Heart right ventricle (tissue), 16 donors: Measurements from ENCODE around the gene MBNL1. TPM values are rescaled to one million over a fixed set of nuclear protein-coding genes. Genes with fewer than 3 reads are reported as not detected.

Experiments used
- ATAC-seq, 8 donors: fragments of 200-7000 bp; cut with Tn5 transposase; one replicate each; pipeline ENCODE4 v1.9.1; 2020; ENCODE audit warnings: mild to moderate bottlenecking in 8 of 8, moderate library complexity in 8 of 8, moderate number of reproducible peaks in 1 of 8
- DNase-seq, 2 donors: peaks; one replicate each; pipeline ENCODE4 v3.0.0-alpha.2; 2020
- H3K27ac ChIP-seq, 10 donors: fragments of 200-600 bp; sonication (generic) in 2 of 10; one replicate each; pipeline versions ENCODE4 v1.5.0 to v1.8.0; 2020 to 2022; ENCODE audit warnings: mild to moderate bottlenecking in 3 of 10
- H3K27me3 ChIP-seq, 7 donors: fragments of 200-600 bp; one replicate each; pipeline ENCODE4 v1.8.0; 2021 to 2022; ENCODE audit warnings: mild to moderate bottlenecking in 2 of 7
- H3K36me3 ChIP-seq, 9 donors: fragments of 200-600 bp; sonication (generic) in 1 of 9; one replicate each; pipeline versions ENCODE4 v1.5.0 to v1.8.0; 2020 to 2022; ENCODE audit warnings: mild to moderate bottlenecking in 2 of 9
- H3K4me1 ChIP-seq, 9 donors: fragments of 200-600 bp; sonication (generic) in 1 of 9; one replicate each; pipeline versions ENCODE4 v1.5.0 to v1.8.0; 2020 to 2022; ENCODE audit warnings: mild to moderate bottlenecking in 4 of 9
- H3K4me3 ChIP-seq, 10 donors: fragments of 200-600 bp; sonication (generic) in 2 of 10; one replicate each; pipeline versions ENCODE4 v1.5.0 to v1.8.0; 2020 to 2022; ENCODE audit warnings: mild to moderate bottlenecking in 7 of 10, moderate library complexity in 2 of 10
- H3K9me3 ChIP-seq, 11 donors: fragments of 200-600 bp in 10 of 11; sonication (generic) in 2 of 11; one replicate each; pipeline versions ENCODE4 v1.5.0 to v1.8.0; 2013 to 2022; ENCODE audit warnings: mild to moderate bottlenecking in 2 of 11, control low read depth in 1 of 11, moderate library complexity in 1 of 11
- WGBS, 2 donors: extraction: QIAGEN DNeasy Blood & Tissue Kit; methylation state at CpG; one replicate each; pipeline ENCODE4 v1.1.7; 2013; ENCODE audit warnings: inconsistent platforms in 1 of 2; 5-methylcytosine and 5-hydroxymethylcytosine counted together
- intact Hi-C, 10 donors: fragments of 100-400 bp; cut with DNase I; formaldehyde crosslinking; loops; one replicate each; pipeline versions ENCODE4 v1.11.1 to v1.14.2; 2022
- polyA plus RNA-seq, 2 donors: library from polyadenylated mRNA; stranded (reverse); fragments of 200-250 nt; gene quantifications; one replicate each; pipeline ENCODE4 v1.2.3, GENCODE V29; 2013
- total RNA-seq, 10 donors: library from RNA; stranded (reverse); fragmentation: NEBNext Ultra II Directional in 3 of 10; extraction: Animal tissue kit (Norgen Biotek cat#: 25700) in 3 of 10; gene quantifications; one replicate each; pipeline versions ENCODE4 v1.2.1 to v1.2.4, GENCODE V29; 2021 to 2023
- TF ChIP-seq, protein P1 (sequence below), 9 donors: fragments of 200-600 bp; sonication (generic) in 2 of 9; IDR thresholded peaks; one replicate each; pipeline versions ENCODE4 v1.5.0 to v1.8.0; 2021 to 2022; ENCODE audit warnings: antibody characterized with exemption in 9 of 9, mild to moderate bottlenecking in 5 of 9, moderate library complexity in 1 of 9
- donor health status: Arrhythmogenic right ventricular cardiomyopathy.
- donor health status: ischemic (EF 13 %, LVEDD 7.1; RV severe dilation, severe dysfunction).
- donor health status: healthy with polysubstance abuse.
- donor health status: DM: no; HTN: yes; CAD: no.
- donor health status: DM: no; HTN: no; CAD: no.
- donor health status: ischemic (EF 25% LVEDD 6.9; RV normal size, moderate dysfunction).
- donor health status: ischemic (EF 25% LVEDD 5.7; RV mildly dilated, moderate dysfunction).
- donor health status: healthy.
- donor health status: DM: yes; HTN: yes; CAD: no.
- donor health status: Ischemic cardiomyopathy.
- donor health status: ischemic (EF 35%, LVEDD 5.7; RV mildly dilated, moderate dysfunction).
- donor health status: nonischemic (EF 11% LVEDD 7.7; RV severe dilation, severe dysfunction).
- donor health status: DM: yes; HTN: yes; CAD: no.
- donor health status: PGD.
- donor health status: ischemic (EF 29% LVEDD 5.4; RV normal size, mild dysfunction).
- donor health status: nonischemic (EF 23%, LVEDD 6.1; RV moderate dilation, normal function).

Gene MBNL1
- total and polyA plus RNA-seq, 12 donors, result 33.1 to 236 (median 189) TPM

DNA sequence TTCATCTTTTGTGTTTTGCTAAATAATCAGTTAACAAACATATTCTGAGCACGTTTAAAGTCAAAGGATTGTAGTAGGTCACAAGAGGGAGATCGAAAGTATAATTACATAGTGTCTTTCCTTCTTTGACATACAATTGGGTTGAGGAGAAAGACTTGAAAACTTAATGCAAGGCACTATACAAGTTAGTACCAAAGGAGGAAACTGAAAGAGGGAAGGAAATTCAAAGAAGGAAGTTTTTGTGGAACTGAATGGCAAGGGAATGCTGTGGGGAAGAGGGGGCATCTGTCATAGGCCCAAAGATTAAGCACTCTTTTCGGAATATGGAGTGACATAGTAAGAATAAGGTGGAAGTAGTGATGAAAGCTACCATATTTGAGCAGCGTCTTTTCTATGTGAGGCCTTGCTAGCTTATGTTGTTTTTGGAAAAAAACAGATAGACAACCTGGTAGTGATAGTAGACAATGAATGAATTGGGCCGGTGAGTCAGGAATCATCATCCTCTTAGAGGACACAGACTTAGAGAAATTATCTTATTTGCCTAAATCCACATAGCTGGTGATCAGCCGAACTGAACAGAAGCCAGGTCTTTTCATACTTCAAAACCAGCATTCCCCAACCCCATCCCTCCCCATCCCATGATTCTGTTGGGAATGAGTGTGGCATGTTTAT, 10.2 kb downstream of the MBNL1 start:
- 69 to 73% methylated on average over 6 of the region's 6 CpGs for WGBS, 2 donors
- Histone ChIP-seq H3K4me3 (no peak overlapping the region), H3K27me3 (no peaks in the 10 kb centered on the region), H3K27ac (peak overlapping the region in 8 of 10 donors; percentile 11 to 75 (median 58)), H3K4me1 (peaks cover 0 to 100% (median 97%) of the 10 kb centered on the region in 9 donors), H3K9me3 (no peaks in the 10 kb centered on the region), H3K36me3 (peaks cover 0 to 4% (median 0%) of the 10 kb centered on the region in 9 donors)
- TF ChIP-seq, protein P1, sequence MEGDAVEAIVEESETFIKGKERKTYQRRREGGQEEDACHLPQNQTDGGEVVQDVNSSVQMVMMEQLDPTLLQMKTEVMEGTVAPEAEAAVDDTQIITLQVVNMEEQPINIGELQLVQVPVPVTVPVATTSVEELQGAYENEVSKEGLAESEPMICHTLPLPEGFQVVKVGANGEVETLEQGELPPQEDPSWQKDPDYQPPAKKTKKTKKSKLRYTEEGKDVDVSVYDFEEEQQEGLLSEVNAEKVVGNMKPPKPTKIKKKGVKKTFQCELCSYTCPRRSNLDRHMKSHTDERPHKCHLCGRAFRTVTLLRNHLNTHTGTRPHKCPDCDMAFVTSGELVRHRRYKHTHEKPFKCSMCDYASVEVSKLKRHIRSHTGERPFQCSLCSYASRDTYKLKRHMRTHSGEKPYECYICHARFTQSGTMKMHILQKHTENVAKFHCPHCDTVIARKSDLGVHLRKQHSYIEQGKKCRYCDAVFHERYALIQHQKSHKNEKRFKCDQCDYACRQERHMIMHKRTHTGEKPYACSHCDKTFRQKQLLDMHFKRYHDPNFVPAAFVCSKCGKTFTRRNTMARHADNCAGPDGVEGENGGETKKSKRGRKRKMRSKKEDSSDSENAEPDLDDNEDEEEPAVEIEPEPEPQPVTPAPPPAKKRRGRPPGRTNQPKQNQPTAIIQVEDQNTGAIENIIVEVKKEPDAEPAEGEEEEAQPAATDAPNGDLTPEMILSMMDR (IDR thresholded peaks at IDR 0.05), result no peak
- intact Hi-C loops, result loop anchor here in 3 of 10 donors (10.0 kb wide), 1 partner anchor 126 kb away; no protein-coding TSS in a partner anchor
- DNase-seq, result no peak
- peak in 4 of 8 donors; percentile 12 to 41 (median 38) for ATAC-seq

DNA sequence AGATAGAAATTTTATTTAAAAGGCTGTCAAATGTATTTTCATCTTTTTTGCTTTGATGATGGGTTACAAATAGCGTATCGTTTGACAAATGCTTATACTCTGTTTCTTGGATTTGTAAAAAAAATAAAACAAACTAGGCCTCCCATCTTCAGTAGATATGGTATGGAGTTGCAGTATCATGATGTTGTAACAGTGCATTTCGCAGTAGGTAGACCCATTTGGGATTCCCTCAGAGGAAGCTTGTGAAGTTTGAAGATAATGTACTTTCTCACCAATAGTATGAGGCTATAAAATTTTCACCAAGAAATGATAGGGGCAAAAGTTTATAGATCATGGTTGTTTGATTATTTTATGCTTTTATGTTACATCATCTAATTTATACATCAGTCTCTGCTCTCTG, 10.8 kb downstream of the MBNL1 start:
- 93 to 94% methylated on average over 3 of the region's 3 CpGs for WGBS, 2 donors
- TF ChIP-seq, protein P1 (IDR thresholded peaks at IDR 0.05), result no peak
- no peak for ATAC-seq
- Histone ChIP-seq H3K4me3 (peak overlapping the region in 1 of 10 donors; percentile 11), H3K27me3 (no peaks in the 10 kb centered on the region), H3K9me3 (no peaks in the 10 kb centered on the region), H3K27ac (peak overlapping the region in 5 of 10 donors; percentile 57 to 77 (median 73)), H3K36me3 (peaks cover 0 to 4% (median 0%) of the 10 kb centered on the region in 9 donors), H3K4me1 (peaks cover 0 to 100% (median 98%) of the 10 kb centered on the region in 9 donors)
- intact Hi-C loops, result loop anchor here in 3 of 10 donors (10.0 kb wide), 1 partner anchor 125 kb away; no protein-coding TSS in a partner anchor
- no peak for DNase-seq

DNA sequence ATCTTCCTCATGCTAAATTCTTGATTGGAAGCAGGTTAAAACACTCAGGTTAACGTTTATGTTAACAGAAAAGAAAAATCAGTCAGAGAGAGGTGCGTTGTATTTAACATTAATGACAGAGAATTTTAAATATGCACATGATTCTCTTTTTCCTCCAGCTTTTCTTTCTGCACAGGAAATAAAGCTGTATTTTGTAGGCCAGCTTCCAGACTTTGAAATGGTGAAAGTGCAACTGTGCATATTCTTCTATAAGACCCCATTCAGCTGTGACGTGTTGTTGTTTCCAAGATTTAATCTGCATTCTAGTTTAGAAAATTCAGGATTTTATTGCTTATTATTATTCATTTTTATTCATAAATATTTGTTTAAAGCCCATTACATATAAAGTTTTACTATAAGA, 11.8 kb downstream of the MBNL1 start:
- peaks cover 0 to 100% (median 94%) of the 10 kb centered on the region in 9 donors for H3K4me1 ChIP-seq
- ATAC-seq (no peak), DNase-seq (no peak)
- no peaks in the 10 kb centered on the region for H3K27me3 ChIP-seq
- peak overlapping the region in 5 of 10 donors; percentile 8 to 22 (median 16) for H3K4me3 ChIP-seq
- intact Hi-C loops, result loop anchor here in 1 of 10 donors (5.0 kb wide), 1 partner anchor 52 kb away; no protein-coding TSS in a partner anchor
- peaks cover 0 to 4% (median 0%) of the 10 kb centered on the region in 9 donors for H3K36me3 ChIP-seq
- WGBS, 2 donors, result 30 to 31% methylated on average over 3 of the region's 3 CpGs
- TF ChIP-seq, protein P1 (IDR thresholded peaks at IDR 0.05), result no peak
- peak overlapping the region in 8 of 10 donors; percentile 57 to 77 (median 64) for H3K27ac ChIP-seq
- no peaks in the 10 kb centered on the region for H3K9me3 ChIP-seq

DNA sequence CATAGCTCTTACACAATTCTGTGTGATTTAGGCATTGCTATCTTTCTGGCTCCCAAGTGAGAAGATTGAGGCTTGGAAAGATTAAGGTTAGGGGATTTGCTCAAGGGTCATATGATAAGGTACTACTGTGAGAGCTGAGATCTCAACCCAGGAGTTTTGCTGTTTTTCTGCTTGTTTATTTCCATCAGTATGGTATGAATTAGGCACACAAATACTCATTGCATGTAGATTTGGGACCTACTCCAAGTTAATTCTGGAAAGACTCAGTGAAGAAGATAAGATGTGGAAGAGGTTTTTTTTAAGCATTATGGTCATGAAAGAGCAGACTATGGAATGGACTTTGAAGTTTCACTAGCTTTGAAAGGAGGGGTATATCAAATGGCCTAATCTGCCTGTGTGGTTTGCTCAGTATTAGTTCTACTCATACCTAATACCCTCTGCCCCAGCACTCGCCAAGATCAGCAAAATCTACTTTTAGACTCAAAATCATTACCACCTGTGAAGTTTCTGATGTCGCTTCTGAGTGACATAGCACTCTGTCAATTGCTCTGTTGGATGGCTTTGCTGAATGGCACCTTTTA, 12.5 kb downstream of the MBNL1 start:
- intact Hi-C loops, result loop anchor here in 1 of 10 donors (5.0 kb wide), 1 partner anchor 51 kb away; no protein-coding TSS in a partner anchor
- Histone ChIP-seq H3K27me3 (no peaks in the 10 kb centered on the region), H3K9me3 (no peaks in the 10 kb centered on the region), H3K36me3 (peaks cover 0 to 4% (median 0%) of the 10 kb centered on the region in 9 donors), H3K4me3 (peak overlapping the region in 5 of 10 donors; percentile 1 to 21 (median 11)), H3K4me1 (peaks cover 0 to 98% (median 90%) of the 10 kb centered on the region in 9 donors), H3K27ac (peak overlapping the region in 8 of 10 donors; percentile 57 to 77 (median 64))
- ATAC-seq, result peak in 6 of 8 donors; percentile 15 to 54 (median 30)
- TF ChIP-seq, protein P1 (IDR thresholded peaks at IDR 0.05), result no peak
- 48 to 60% methylated on average over 2 of the region's 2 CpGs for WGBS, 2 donors
- DNase-seq, result no peak
